GM10847 (cell line): ENCODE results near the gene CDK10.

Experiments used
- POLR2A ChIP-seq: IDR thresholded peaks from 2 replicates; pipeline ENCODE4 v1.6.1; 2011; ENCODE audit not compliant: insufficient read length; ENCODE audit errors: extremely low read depth

Gene CDK10

DNA sequence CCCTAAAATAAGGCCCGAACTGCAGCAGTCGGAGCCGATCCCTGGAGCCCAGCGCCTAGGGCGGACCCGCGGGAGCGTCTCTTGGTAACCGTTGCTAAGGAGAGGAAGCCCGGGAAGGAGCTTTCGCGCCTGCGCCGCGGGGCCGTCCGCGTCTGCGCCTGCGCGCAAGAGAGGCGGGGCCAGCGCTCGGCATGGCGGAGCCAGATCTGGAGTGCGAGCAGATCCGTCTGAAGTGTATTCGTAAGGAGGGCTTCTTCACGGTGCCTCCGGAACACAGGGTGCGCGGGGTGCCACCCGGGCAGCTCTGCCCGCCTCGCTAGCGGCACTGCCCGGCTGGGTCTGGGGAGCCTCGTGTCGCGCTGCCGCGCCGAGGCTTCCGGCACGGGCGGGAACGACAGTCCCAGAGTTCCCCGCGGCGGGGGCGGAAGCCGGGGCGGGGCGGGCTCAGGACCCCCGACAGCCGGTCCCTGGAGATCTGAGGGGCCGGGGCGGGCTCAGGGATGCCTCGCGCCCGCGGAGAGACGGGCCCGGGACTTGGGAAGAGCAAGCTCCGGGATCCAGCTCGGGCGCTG lies at the start of gene CDK10:
Gene CDK10 (plus strand): TSS at position 170 of the 572 bp plus-strand sequence. CDS start 22 bp downstream, at position 192.
- peak; percentile 91 for TF ChIP-seq POLR2A

- no peak for TF ChIP-seq POLR2A
Measured at GRCh38 chr16:89637379-89637778, 49.1 kb upstream of the CDK10 start.

GRCh38 chr16:89638455-89638854 lies 48.0 kb upstream of the CDK10 start:
- TF ChIP-seq POLR2A = no peak

DNA sequence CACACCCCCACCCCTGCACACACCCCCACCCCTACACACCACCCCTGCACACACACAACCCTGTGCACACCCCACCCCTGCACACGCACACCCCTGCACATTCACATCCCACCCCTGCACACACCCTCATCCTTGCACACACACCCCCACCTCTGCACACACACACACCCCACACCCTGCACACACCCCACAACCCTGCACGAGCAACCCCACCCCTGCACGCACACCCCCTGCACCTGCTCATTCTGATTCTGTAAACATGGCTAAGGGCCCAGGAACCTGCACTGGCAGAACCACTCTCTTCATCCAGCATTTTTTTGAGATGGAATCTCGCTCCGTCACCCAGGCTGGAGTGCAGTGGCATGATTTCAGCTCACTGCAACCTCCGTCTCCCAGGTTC lies 47.1 kb upstream of the CDK10 start:
- TF ChIP-seq POLR2A = no peak

- TF ChIP-seq POLR2A = no peak
Measured at GRCh38 chr16:89641458-89642119, 44.9 kb upstream of the CDK10 start.

GRCh38 chr16:89642574-89642973 lies 43.9 kb upstream of the CDK10 start:
- TF ChIP-seq POLR2A = no peak

DNA sequence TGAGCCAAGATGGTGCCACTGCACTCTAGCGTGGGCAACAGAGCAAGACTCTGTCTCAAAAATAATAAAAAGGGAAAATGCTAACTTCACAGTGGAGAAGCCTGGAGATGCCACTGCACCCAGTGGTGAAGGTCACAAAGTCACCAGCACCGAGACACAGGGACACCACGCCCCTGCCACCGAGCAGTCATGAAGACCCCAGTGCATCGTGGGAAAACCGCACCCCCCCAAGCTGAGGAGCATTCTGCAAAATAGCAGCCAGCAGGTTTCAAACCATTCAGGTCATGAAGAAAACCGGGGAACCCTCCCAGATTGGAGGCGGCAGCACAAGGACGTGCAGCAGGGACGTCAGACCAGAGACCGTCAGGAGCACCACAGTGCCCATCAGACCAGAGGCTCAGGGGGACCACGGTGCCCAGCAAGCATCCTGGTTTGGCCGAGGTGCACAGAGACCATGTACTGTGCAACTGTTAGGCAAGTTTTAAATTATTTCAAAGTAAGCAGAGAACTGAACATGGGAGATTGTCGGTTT lies 42.7 kb upstream of the CDK10 start:
- TF ChIP-seq POLR2A = no peak

- TF ChIP-seq POLR2A = no peak
Measured at GRCh38 chr16:89645122-89645521, 41.4 kb upstream of the CDK10 start.

GRCh38 chr16:89646270-89646669 lies 40.2 kb upstream of the CDK10 start:
- no peak for TF ChIP-seq POLR2A

DNA sequence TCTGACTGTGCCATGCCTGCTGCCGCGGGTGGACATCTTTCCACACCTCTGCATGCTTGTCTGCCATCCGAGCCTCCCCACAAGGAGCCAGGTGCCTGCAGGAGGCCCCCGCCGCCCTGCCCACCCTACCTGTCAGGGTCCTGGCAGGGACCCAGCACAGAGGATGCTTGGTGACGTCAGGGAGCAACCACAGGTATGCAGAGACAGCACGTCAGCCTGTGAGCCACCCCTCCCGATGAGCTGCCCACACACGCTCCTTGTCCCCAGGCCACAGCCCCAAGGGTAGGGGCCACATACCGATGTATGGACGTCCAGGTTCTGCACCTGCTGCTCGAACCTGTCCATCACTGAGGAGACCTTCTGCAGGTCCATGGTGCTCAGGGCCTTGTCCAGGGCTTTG lies 39.6 kb upstream of the CDK10 start:
- no peak for TF ChIP-seq POLR2A

GRCh38 chr16:89651584-89651983 lies 34.9 kb upstream of the CDK10 start:
- TF ChIP-seq POLR2A = no peak

DNA sequence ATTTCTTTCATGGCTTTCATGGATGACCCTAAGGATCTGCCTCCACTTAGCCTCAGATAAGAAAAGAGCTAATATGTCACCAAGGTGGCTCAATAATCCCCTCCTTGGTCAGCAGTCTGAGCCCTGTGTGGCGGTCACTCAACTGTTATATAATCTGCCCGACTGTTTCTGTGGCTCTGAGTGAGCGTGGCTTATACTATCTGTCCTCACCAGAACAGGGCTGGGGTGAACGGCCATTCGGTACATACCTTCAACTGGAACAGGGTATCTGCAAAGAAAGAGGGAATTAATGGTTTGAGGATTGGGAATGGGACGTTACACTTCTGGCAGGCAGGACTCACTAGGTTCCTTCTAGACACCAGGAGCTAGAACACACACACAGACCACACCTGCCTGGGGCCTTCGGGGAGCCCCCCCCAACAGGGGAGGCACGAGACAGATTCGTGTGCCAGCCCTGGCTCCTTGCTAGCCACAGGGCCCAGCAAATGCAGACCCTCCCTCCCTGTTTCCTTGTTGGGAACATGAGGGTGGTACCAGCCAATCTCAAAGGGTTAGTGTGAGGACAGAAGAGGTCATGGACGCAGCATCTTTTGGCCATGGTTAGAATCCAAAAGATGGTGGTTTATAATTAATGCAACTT lies 32.7 kb upstream of the CDK10 start:
- no peak for TF ChIP-seq POLR2A

DNA sequence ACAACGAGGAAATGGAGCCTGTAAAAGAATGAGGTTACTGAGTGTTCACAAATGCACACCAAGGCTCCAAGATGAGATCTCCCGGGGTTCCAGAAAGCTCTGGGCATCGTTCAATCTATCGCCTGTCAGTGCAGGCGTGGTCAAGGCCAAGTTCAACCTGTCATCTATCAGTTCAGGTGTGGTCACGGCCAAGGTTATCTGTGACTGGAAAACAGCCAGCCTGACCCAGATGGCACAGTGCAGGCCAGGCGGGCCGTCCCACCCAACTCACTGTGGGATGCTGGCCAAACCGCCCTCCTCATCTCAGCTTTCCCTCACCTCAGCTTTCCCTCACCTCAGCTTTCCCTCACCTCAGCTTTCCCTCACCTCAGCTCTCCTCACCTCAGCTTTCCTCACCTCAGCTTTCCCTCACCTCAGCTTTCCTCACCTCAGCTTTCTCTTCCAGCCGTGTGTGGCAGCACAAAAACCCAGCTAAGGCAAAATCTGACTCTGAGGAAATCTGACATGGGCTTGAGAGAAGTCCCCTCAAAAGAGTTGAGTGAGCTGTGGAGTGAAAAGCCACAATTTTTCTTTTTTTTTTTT lies 31.3 kb upstream of the CDK10 start:
- TF ChIP-seq POLR2A = no peak

DNA sequence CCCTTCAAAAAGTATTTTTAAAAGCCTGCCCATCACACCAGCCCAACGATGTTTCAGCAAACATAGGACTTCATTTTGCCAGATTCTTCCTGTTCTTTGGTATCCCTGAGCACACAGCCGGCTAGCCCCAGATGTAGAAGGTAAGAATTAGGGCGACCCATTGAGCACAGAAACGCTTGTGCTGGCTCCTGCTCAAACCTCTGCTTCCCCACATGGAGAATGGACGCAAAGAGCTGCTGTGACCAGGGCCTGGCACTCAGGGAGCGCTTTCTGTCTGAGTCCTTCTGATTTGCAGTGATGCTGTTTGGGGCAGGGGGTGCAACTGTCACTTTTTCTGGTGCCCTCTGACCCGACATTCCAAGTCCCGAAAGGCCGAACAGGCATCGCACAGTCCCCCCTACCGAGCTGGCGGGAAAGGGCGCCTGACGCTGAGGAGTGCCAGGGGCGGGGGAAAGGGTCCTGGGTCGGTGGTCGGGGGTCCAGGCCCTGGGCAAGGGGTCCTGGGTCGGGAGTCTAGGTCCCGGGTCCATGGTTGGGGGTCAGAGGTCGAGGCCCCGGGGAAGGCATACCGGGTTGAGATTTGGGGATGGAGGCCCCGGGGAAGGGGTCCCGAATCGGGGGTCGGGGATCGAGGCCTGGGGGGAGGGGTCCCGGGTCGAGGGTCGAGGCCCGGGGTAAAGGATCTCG lies 29.9 kb upstream of the CDK10 start:
- no peak for TF ChIP-seq POLR2A

- TF ChIP-seq POLR2A = peak; percentile 89
Measured at GRCh38 chr16:89657442-89658220, 28.9 kb upstream of the CDK10 start, which contains the start of the genes CHMP1A and SPATA33. Gene CHMP1A, minus strand, starts transcription at chr16:89657708. Its CDS starts 120 bp downstream, at chr16:89657588. Gene SPATA33, plus strand, starts transcription at chr16:89657836. Its CDS starts 76 bp downstream, at chr16:89657912.
